ENCODE results near the gene NUP98.

NUP98 gene

GRCh38 chr11:3736816-3737215 is 60.5 kb downstream of the NUP98 start:
- no peak overlapping the region for H3K4me2 ChIP-seq (ENCODE audit: low read depth, low read length, poor library complexity, severe bottlenecking)
- no peaks in the 10 kb centered on the region for H3K79me2 ChIP-seq (ENCODE audit: insufficient read depth, low read length)
- H3K36me3 ChIP-seq (ENCODE audit: insufficient read depth, low read length), result peaks cover 92% of the 10 kb centered on the region

GRCh38 chr11:3735827-3736226 is 61.5 kb downstream of the NUP98 start:
- peaks cover 92% of the 10 kb centered on the region for H3K36me3 ChIP-seq (ENCODE audit: insufficient read depth, low read length)

More at GRCh38 chr11:3736816-3737215, 60.5 kb downstream of the NUP98 start:
- Histone ChIP-seq H3K4me3 (ENCODE audit: low read length, poor library complexity, severe bottlenecking) (no peak overlapping the region), H3K9me3 (ENCODE audit: insufficient read depth, low read depth, low read length) (no peaks in the 10 kb centered on the region), H3K9me2 (replicated peaks; ENCODE audit: low read depth, low read length) (no peaks in the 10 kb centered on the region), H3K9ac (ENCODE audit: low read depth, low read length, poor library complexity, severe bottlenecking) (no peak overlapping the region), H3K27me3 (ENCODE audit: insufficient read depth, low read length, poor library complexity, severe bottlenecking) (no peaks in the 10 kb centered on the region), H2AFZ (ENCODE audit: low read length) (no peak overlapping the region), H3F3A (ENCODE audit: low read depth) (no peaks in the 10 kb centered on the region), H3K4me1 (ENCODE audit: insufficient read depth, low read length, poor library complexity, severe bottlenecking) (no peaks in the 10 kb centered on the region), H4K20me1 (ENCODE audit: insufficient read depth, low read length, poor library complexity, severe bottlenecking) (peaks cover 3% of the 10 kb centered on the region)
- TF ChIP-seq CTCF (conservative IDR thresholded peaks at IDR 0.05; ENCODE audit: low read length), result no peak
- no peak for TF ChIP-seq EZH2phosphoT487 (IDR thresholded peaks at IDR 0.05; ENCODE audit: borderline replicate concordance)

GRCh38 chr11:3732671-3733436 is 64.5 kb downstream of the NUP98 start:
- H3K9ac ChIP-seq (ENCODE audit: low read depth, low read length, poor library complexity, severe bottlenecking), result no peak overlapping the region
- no peaks in the 10 kb centered on the region for H3K79me2 ChIP-seq (ENCODE audit: insufficient read depth, low read length)
- H3K9me3 ChIP-seq (ENCODE audit: insufficient read depth, low read depth, low read length), result no peaks in the 10 kb centered on the region
- no peak overlapping the region for H3K4me3 ChIP-seq (ENCODE audit: low read length, poor library complexity, severe bottlenecking)
- no peaks in the 10 kb centered on the region for H3K9me2 ChIP-seq (replicated peaks; ENCODE audit: low read depth, low read length)
- H3K4me1 ChIP-seq (ENCODE audit: insufficient read depth, low read length, poor library complexity, severe bottlenecking), result no peaks in the 10 kb centered on the region
- no peaks in the 10 kb centered on the region for H3K27me3 ChIP-seq (ENCODE audit: insufficient read depth, low read length, poor library complexity, severe bottlenecking)
- H3K36me3 ChIP-seq (ENCODE audit: insufficient read depth, low read length), result peaks cover 96% of the 10 kb centered on the region
- TF ChIP-seq CTCF (conservative IDR thresholded peaks at IDR 0.05; ENCODE audit: low read length) (no peak), EZH2phosphoT487 (IDR thresholded peaks at IDR 0.05; ENCODE audit: borderline replicate concordance) (no peak)
- no peak overlapping the region for H3K4me2 ChIP-seq (ENCODE audit: low read depth, low read length, poor library complexity, severe bottlenecking)
- no peak overlapping the region for H2AFZ ChIP-seq (ENCODE audit: low read length)
- peaks cover 3% of the 10 kb centered on the region for H4K20me1 ChIP-seq (ENCODE audit: insufficient read depth, low read length, poor library complexity, severe bottlenecking)
- H3F3A ChIP-seq (ENCODE audit: low read depth), result no peaks in the 10 kb centered on the region

More at GRCh38 chr11:3735827-3736226, 61.5 kb downstream of the NUP98 start:
- Histone ChIP-seq H3F3A (ENCODE audit: low read depth) (no peaks in the 10 kb centered on the region), H3K4me3 (ENCODE audit: low read length, poor library complexity, severe bottlenecking) (no peak overlapping the region), H3K4me1 (ENCODE audit: insufficient read depth, low read length, poor library complexity, severe bottlenecking) (no peaks in the 10 kb centered on the region), H3K9ac (ENCODE audit: low read depth, low read length, poor library complexity, severe bottlenecking) (no peak overlapping the region), H3K4me2 (ENCODE audit: low read depth, low read length, poor library complexity, severe bottlenecking) (no peak overlapping the region), H3K27me3 (ENCODE audit: insufficient read depth, low read length, poor library complexity, severe bottlenecking) (no peaks in the 10 kb centered on the region), H2AFZ (ENCODE audit: low read length) (no peak overlapping the region), H3K9me3 (ENCODE audit: insufficient read depth, low read depth, low read length) (no peaks in the 10 kb centered on the region), H3K79me2 (ENCODE audit: insufficient read depth, low read length) (no peaks in the 10 kb centered on the region), H3K9me2 (replicated peaks; ENCODE audit: low read depth, low read length) (no peaks in the 10 kb centered on the region), H4K20me1 (ENCODE audit: insufficient read depth, low read length, poor library complexity, severe bottlenecking) (peaks cover 3% of the 10 kb centered on the region)
- TF ChIP-seq CTCF (conservative IDR thresholded peaks at IDR 0.05; ENCODE audit: low read length) (no peak), EZH2phosphoT487 (IDR thresholded peaks at IDR 0.05; ENCODE audit: borderline replicate concordance) (no peak)
